Measurements from ENCODE around the gene CPE.

- TF ChIP-seq, protein P1, sequence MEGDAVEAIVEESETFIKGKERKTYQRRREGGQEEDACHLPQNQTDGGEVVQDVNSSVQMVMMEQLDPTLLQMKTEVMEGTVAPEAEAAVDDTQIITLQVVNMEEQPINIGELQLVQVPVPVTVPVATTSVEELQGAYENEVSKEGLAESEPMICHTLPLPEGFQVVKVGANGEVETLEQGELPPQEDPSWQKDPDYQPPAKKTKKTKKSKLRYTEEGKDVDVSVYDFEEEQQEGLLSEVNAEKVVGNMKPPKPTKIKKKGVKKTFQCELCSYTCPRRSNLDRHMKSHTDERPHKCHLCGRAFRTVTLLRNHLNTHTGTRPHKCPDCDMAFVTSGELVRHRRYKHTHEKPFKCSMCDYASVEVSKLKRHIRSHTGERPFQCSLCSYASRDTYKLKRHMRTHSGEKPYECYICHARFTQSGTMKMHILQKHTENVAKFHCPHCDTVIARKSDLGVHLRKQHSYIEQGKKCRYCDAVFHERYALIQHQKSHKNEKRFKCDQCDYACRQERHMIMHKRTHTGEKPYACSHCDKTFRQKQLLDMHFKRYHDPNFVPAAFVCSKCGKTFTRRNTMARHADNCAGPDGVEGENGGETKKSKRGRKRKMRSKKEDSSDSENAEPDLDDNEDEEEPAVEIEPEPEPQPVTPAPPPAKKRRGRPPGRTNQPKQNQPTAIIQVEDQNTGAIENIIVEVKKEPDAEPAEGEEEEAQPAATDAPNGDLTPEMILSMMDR (IDR thresholded peaks at IDR 0.05), result no peak
- TF ChIP-seq POLR2AphosphoS5 (IDR thresholded peaks at IDR 0.05; ENCODE audit: low read depth, low read length) (no peak), SIN3A (IDR thresholded peaks at IDR 0.05; ENCODE audit: borderline replicate concordance, insufficient read depth, low read depth, low read length) (no peak), TCF7L2 (IDR thresholded peaks at IDR 0.05; ENCODE audit: low read depth, low read length) (no peak)
- TF ChIP-seq, protein P2, sequence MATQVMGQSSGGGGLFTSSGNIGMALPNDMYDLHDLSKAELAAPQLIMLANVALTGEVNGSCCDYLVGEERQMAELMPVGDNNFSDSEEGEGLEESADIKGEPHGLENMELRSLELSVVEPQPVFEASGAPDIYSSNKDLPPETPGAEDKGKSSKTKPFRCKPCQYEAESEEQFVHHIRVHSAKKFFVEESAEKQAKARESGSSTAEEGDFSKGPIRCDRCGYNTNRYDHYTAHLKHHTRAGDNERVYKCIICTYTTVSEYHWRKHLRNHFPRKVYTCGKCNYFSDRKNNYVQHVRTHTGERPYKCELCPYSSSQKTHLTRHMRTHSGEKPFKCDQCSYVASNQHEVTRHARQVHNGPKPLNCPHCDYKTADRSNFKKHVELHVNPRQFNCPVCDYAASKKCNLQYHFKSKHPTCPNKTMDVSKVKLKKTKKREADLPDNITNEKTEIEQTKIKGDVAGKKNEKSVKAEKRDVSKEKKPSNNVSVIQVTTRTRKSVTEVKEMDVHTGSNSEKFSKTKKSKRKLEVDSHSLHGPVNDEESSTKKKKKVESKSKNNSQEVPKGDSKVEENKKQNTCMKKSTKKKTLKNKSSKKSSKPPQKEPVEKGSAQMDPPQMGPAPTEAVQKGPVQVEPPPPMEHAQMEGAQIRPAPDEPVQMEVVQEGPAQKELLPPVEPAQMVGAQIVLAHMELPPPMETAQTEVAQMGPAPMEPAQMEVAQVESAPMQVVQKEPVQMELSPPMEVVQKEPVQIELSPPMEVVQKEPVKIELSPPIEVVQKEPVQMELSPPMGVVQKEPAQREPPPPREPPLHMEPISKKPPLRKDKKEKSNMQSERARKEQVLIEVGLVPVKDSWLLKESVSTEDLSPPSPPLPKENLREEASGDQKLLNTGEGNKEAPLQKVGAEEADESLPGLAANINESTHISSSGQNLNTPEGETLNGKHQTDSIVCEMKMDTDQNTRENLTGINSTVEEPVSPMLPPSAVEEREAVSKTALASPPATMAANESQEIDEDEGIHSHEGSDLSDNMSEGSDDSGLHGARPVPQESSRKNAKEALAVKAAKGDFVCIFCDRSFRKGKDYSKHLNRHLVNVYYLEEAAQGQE (IDR thresholded peaks at IDR 0.05; ENCODE audit: insufficient read depth in 1 of 2, low read depth in 2 of 2, low read length in 1 of 2), result no peak
Observed at GRCh38 chr4:165386328-165386727, 7.5 kb downstream of the CPE start.

Data from Panc1 (cell line).